K562 (cell line): Measurements from ENCODE around the gene GNPTAB. TPM values are rescaled to one million over a fixed set of nuclear protein-coding genes. Genes with fewer than 3 reads are reported as not detected.

Experiments used
- BRCA1 ChIP-seq, 2 experiments: fragments of 450-650 bp in 1 of 2; sonication (generic) in 1 of 2; formaldehyde crosslinking in 1 of 2; IDR thresholded peaks; 2 replicates each; pipeline versions ENCODE4 v1.5.0 to v1.6.1; 2017 to 2020; ENCODE audit warnings: mild to moderate bottlenecking in 1 of 2, missing genetic modification reagents in 1 of 2
- CHD1 ChIP-seq: fragments of 200-600 bp; sonication (generic); IDR thresholded peaks from one replicate; pipeline ENCODE4 v1.6.1; 2012; ENCODE audit warnings: mild to moderate bottlenecking, moderate library complexity, low read length, inconsistent platforms
- E2F6 ChIP-seq, 2 experiments: IDR thresholded peaks; 2 replicates each; pipeline ENCODE4 v1.6.1; 2011; ENCODE audit warnings: borderline replicate concordance in 1 of 2, control low read depth in 1 of 2, low read depth in 1 of 2, low read length in 1 of 2, mild to moderate bottlenecking in 1 of 2, mixed read lengths in 1 of 2, moderate library complexity in 1 of 2; ENCODE audit not compliant: insufficient read depth in 1 of 2, insufficient read length in 1 of 2, poor library complexity in 1 of 2, severe bottlenecking in 1 of 2; ENCODE audit errors: extremely low read depth in 1 of 2
- ESRRA ChIP-seq: fragments of 450-650 bp; IDR thresholded peaks from 2 replicates; pipeline ENCODE4 v1.6.1; 2014; ENCODE audit warnings: low read depth, mild to moderate bottlenecking, moderate library complexity, borderline replicate concordance
- FIP1L1 ChIP-seq: fragments of 200-400 bp; formaldehyde crosslinking; IDR thresholded peaks from 2 replicates; pipeline ENCODE4 v1.6.1; 2018; ENCODE audit warnings: mild to moderate bottlenecking, low read depth, low read length; ENCODE audit not compliant: poor library complexity, severe bottlenecking
- KDM5B ChIP-seq: fragments of 200-600 bp; sonication (generic); IDR thresholded peaks from 2 replicates; pipeline ENCODE4 v1.6.1; 2012; ENCODE audit warnings: low read depth, mild to moderate bottlenecking, moderate library complexity, low read length, control low read depth, inconsistent platforms; ENCODE audit not compliant: insufficient replicate concordance
- NCOA6 ChIP-seq: fragments of 450-650 bp; IDR thresholded peaks from 2 replicates; pipeline ENCODE4 v1.6.1; 2017; ENCODE audit warnings: mild to moderate bottlenecking
- NR1H2 ChIP-seq: sonication (generic); formaldehyde crosslinking; IDR thresholded peaks from 2 replicates; pipeline ENCODE4 v1.4.0; 2020; ENCODE audit warnings: mild to moderate bottlenecking, missing genetic modification reagents
- ZNF263 ChIP-seq: sonication (generic); formaldehyde crosslinking; IDR thresholded peaks from 2 replicates; pipeline ENCODE4 v1.8.0; 2022; ENCODE audit warnings: mild to moderate bottlenecking, missing genetic modification reagents, borderline replicate concordance
- polyA plus RNA-seq, 8 experiments: library from polyadenylated mRNA; depleted of rRNA in 4 of 8; stranded (reverse) in 5 of 8; unstranded in 3 of 8; fragments of >200 nt; fragmentation: Nextera tagmentation in 2 of 8; fragmentation: Illumina TruSeq in 1 of 8; extraction: Ambion mirVana in 2 of 8; extraction: Trizol in 1 of 8; gene quantifications; 2 replicates each; pipeline versions ENCODE4 v1.2.1 to v1.2.3, GENCODE V29; 2011 to 2014; ENCODE audit warnings: inconsistent platforms in 1 of 8, missing spikeins in 1 of 8
- total RNA-seq, 7 experiments: library from RNA; depleted of rRNA in 6 of 7; stranded (reverse); fragments of >200 nt in 6 of 7; fragmentation: Illumina TruSeq in 2 of 7; extraction: Trizol in 2 of 7; gene quantifications; 2 replicates each; pipeline versions ENCODE4 v1.2.1 to v1.2.3, GENCODE V29; 2011 to 2021; ENCODE audit warnings: low replicate concordance in 1 of 7
- TF ChIP-seq, protein P1 (sequence below), 2 experiments: fragments of 250-450 bp in 1 of 2; fragments of 450-650 bp in 1 of 2; sonication (Bioruptor Pico) in 1 of 2; IDR thresholded peaks; 2 replicates each; pipeline versions ENCODE4 v1.6.1 to v1.8.0; 2016 to 2021; ENCODE audit warnings: mild to moderate bottlenecking in 2 of 2, moderate library complexity in 2 of 2, missing compliant biosample characterization in 1 of 2, missing genetic modification characterization in 1 of 2

The GNPTAB gene
- total and polyA plus RNA-seq, 9 of the 15 experiments (the other 6 are each of a cell fraction or from before 2014, with no cell fraction given): 5.9 to 23.2 (median 19.3) TPM

- TF ChIP-seq, protein P1, sequence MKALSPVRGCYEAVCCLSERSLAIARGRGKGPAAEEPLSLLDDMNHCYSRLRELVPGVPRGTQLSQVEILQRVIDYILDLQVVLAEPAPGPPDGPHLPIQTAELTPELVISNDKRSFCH (CRISPR knock-in tag; IDR thresholded peaks at IDR 0.05): no peak
- TF ChIP-seq, protein P1 (tag; IDR thresholded peaks at IDR 0.05): 0 out of 2 replicates have a peak, but pooled peaks have one; percentile 6
- peak; percentile 9 to 45 for TF ChIP-seq E2F6 (IDR thresholded peaks at IDR 0.05; ENCODE audit: borderline replicate concordance in 1 of 2, extremely low read depth in 1 of 2, insufficient read depth in 1 of 2, insufficient read length in 1 of 2, low read depth in 1 of 2, low read length in 1 of 2, poor library complexity in 1 of 2, severe bottlenecking in 1 of 2)
- peak; percentile 93 for TF ChIP-seq ZNF263
- peak; percentile 68 for TF ChIP-seq NCOA6
- TF ChIP-seq ESRRA: 0 out of 2 replicates have a peak, but pooled peaks have one; percentile 8
- TF ChIP-seq BRCA1 (IDR thresholded peaks at IDR 0.05): no peak
- TF ChIP-seq BRCA1 (CRISPR knock-in tag; IDR thresholded peaks at IDR 0.05): no peak
- peak; percentile 38 for TF ChIP-seq CHD1
- no peak for TF ChIP-seq NR1H2
- no peak for TF ChIP-seq KDM5B
- no peak for TF ChIP-seq FIP1L1
Measured at GRCh38 chr12:101877806-101878242, 47.1 kb upstream of the GNPTAB start (continued).
